PC-3 (cell line): ENCODE data around the gene MATCAP1. TPM values are rescaled to one million over a fixed set of nuclear protein-coding genes. Genes with fewer than 3 reads are reported as not detected.

ENCODE experiments used
- ATAC-seq: fragments of 200-7000 bp; cut with Tn5 transposase; 2 replicates; pipeline ENCODE4 v1.9.1; 2020; ENCODE audit warnings: mild to moderate bottlenecking, moderate library complexity
- BruUV-seq: library from RNA; stranded (reverse); fragments of 400-500 nt; replicated peaks from 2 replicates; lab custom pipeline; 2021; lab: Mats Ljungman, UMichigan
- CTCF ChIA-PET: fragments of 300-600 bp; sonication (Branson Sonifier 250); formaldehyde crosslinking; loops from one replicate; lab custom pipeline; 2022; ENCODE audit warnings: antibody characterized with exemption; lab: Charles Lee
- POLR2A ChIA-PET: fragments of 300-600 bp; sonication (Branson Sonifier 250); formaldehyde crosslinking; loops from one replicate; lab custom pipeline; 2022; ENCODE audit warnings: antibody characterized with exemption; ENCODE audit not compliant: unreplicated experiment; lab: Charles Lee
- DNase-seq: peaks from one replicate; pipeline ENCODE4 v3.0.0-alpha.2; 2015
- H2AFZ ChIP-seq: fragments of 300-600 bp; sonication (generic); 2 replicates; pipeline ENCODE4 v1.6.0; 2016; ENCODE audit warnings: antibody characterized with exemption, low read length
- H3F3A ChIP-seq: fragments of 300-600 bp; sonication (generic); one replicate; pipeline ENCODE4 v1.6.0; 2017; ENCODE audit warnings: antibody characterized with exemption, low read length, control low read depth, mild to moderate bottlenecking; ENCODE audit not compliant: unreplicated experiment
- H3K27ac ChIP-seq: fragments of 300-600 bp; sonication (generic); 2 replicates; pipeline ENCODE4 v1.5.1; 2016; ENCODE audit warnings: mild to moderate bottlenecking, low read length
- H3K27me3 ChIP-seq: fragments of 300-600 bp; sonication (generic); 2 replicates; pipeline ENCODE4 v1.6.1; 2016; ENCODE audit warnings: low read length, mixed read lengths
- H3K36me3 ChIP-seq: fragments of 300-600 bp; sonication (generic); 2 replicates; pipeline ENCODE4 v1.6.1; 2016; ENCODE audit warnings: low read depth, mixed run types, low read length, mixed read lengths
- H3K4me1 ChIP-seq: fragments of 300-600 bp; sonication (generic); 2 replicates; pipeline ENCODE4 v1.5.1; 2016; ENCODE audit warnings: low read length; ENCODE audit not compliant: insufficient read depth
- H3K4me2 ChIP-seq: fragments of 300-600 bp; sonication (generic); 2 replicates; pipeline ENCODE4 v1.6.0; 2016; ENCODE audit warnings: low read length
- H3K4me3 ChIP-seq: fragments of 300-600 bp; sonication (generic); 2 replicates; pipeline ENCODE4 v1.5.1; 2016; ENCODE audit warnings: mild to moderate bottlenecking, low read length, mixed read lengths
- H3K79me2 ChIP-seq: fragments of 300-600 bp; sonication (generic); 2 replicates; pipeline ENCODE4 v1.6.1; 2017; ENCODE audit warnings: low read length, mixed read lengths
- H3K9ac ChIP-seq: fragments of 300-600 bp; sonication (generic); 2 replicates; pipeline ENCODE4 v1.6.0; 2016; ENCODE audit warnings: mild to moderate bottlenecking, low read length
- H3K9me2 ChIP-seq: fragments of 300-600 bp; sonication (generic); replicated peaks from 2 replicates; pipeline ENCODE4 v1.6.1; 2016; ENCODE audit warnings: mixed run types, low read length, mixed read lengths
- H3K9me3 ChIP-seq: fragments of 300-600 bp; sonication (generic); 2 replicates; pipeline ENCODE4 v1.6.1; 2016; ENCODE audit warnings: low read length, mixed read lengths
- H4K20me1 ChIP-seq: fragments of 300-600 bp; sonication (generic); 2 replicates; pipeline ENCODE4 v1.6.1; 2016; ENCODE audit warnings: low read length, mixed read lengths
- EZH2 ChIP-seq: fragments of 300-600 bp; sonication (generic); IDR thresholded peaks from one replicate; pipeline ENCODE4 v1.6.1; 2017; ENCODE audit warnings: antibody characterized with exemption, mild to moderate bottlenecking, low read length; ENCODE audit not compliant: unreplicated experiment
- EZH2phosphoT487 ChIP-seq: fragments of 300-600 bp; sonication (generic); IDR thresholded peaks from 2 replicates; pipeline ENCODE4 v1.6.1; 2018; ENCODE audit warnings: mild to moderate bottlenecking, antibody characterized with exemption, low read length, borderline replicate concordance
- intact Hi-C: fragments of 100-400 bp; cut with micrococcal nuclease; formaldehyde crosslinking; loops from 2 replicates; pipeline ENCODE4 v1.9.0; 2023
- total RNA-seq: library from RNA; depleted of rRNA; stranded (reverse); fragments of >200 nt; gene quantifications from 2 replicates; pipeline ENCODE4 v1.2.3, GENCODE V29; 2014
- TF ChIP-seq, protein P1 (sequence below): fragments of 300-600 bp; sonication (generic); conservative IDR thresholded peaks from 2 replicates; pipeline ENCODE4 v1.5.1; 2017; ENCODE audit warnings: antibody characterized with exemption, low read depth, mild to moderate bottlenecking, low read length

Gene MATCAP1
- total RNA-seq, 1 experiment from 2014 or later = 29.6 TPM

DNA sequence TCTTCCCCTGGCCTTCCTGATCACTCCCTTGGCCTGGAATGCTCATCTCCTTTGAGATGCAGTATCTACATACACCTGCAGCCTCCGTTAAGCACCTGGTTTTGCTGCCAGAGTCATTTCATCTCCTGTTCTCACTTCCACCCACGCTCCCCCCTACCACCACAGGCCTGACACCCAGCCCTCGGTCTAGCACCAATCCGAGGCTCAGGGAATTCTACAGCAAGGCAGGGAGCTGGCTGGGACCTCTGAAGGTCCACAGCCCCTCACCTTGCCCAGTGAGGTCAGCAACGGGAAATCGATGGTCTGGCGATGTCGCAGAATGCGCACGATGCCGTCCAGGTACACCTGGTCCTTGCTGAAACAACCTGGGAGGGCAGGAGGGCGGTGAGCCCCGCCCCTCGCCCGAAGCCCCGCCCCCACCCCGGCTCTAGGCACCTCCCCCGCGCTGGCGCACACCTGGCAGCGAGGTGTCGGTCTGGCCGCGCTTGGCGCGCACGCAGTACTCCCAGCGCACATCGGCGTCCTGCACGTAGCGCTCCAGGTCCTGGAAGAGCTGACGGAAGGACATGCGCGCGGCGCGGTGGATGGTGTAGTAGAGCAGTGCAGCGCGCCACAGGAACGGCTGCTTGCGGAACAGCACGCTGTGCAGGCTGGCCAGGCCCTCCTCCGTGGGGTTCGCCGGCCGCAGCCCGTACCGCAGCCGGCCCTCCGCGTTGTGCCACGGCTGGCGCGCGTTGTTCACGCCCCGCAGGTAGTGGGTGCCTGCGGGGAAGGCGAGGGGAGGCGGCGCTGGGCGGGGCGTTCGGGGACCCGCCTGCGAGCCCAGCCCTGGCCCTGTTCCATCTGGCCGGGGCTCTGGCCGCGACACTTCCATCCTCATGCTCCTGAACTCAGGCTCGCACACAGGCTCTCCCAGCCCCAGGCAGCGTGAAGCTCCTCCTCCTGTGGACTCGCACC is 5.7 kb downstream of the MATCAP1 start:
- H3K4me1 ChIP-seq = peaks cover 50% of the 10 kb centered on the region
- BruUV-seq = no TSS peak
- H3F3A ChIP-seq = no peaks in the 10 kb centered on the region
- H3K27ac ChIP-seq = 0 out of 2 replicates have a peak overlapping the region, but pooled peaks have one; percentile 39
- TF ChIP-seq, protein P1, sequence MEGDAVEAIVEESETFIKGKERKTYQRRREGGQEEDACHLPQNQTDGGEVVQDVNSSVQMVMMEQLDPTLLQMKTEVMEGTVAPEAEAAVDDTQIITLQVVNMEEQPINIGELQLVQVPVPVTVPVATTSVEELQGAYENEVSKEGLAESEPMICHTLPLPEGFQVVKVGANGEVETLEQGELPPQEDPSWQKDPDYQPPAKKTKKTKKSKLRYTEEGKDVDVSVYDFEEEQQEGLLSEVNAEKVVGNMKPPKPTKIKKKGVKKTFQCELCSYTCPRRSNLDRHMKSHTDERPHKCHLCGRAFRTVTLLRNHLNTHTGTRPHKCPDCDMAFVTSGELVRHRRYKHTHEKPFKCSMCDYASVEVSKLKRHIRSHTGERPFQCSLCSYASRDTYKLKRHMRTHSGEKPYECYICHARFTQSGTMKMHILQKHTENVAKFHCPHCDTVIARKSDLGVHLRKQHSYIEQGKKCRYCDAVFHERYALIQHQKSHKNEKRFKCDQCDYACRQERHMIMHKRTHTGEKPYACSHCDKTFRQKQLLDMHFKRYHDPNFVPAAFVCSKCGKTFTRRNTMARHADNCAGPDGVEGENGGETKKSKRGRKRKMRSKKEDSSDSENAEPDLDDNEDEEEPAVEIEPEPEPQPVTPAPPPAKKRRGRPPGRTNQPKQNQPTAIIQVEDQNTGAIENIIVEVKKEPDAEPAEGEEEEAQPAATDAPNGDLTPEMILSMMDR = no peak
- TF ChIP-seq EZH2phosphoT487 = peak; percentile 69; the same call in 1 of the 2 replicates
- no peaks in the 10 kb centered on the region for H3K9me2 ChIP-seq
- POLR2A ChIA-PET = no interaction called here
- no peaks in the 10 kb centered on the region for H3K27me3 ChIP-seq
- ATAC-seq = peak; percentile 42
- DNase-seq = peak; percentile 86
- H3K79me2 ChIP-seq = peaks cover 37% of the 10 kb centered on the region
- peak overlapping the region; percentile 66 for H3K4me3 ChIP-seq
- peak overlapping the region; percentile 87 for H3K4me2 ChIP-seq
- H3K9me3 ChIP-seq = no peaks in the 10 kb centered on the region
- no peaks in the 10 kb centered on the region for H4K20me1 ChIP-seq
- CTCF ChIA-PET = interaction anchor here (0.7 kb wide), 1 partner anchor 224 kb away, joined by 12 read pairs; no protein-coding TSS in a partner anchor
- intact Hi-C loops = no loop called here
- peak overlapping the region; percentile 59; the same call in 1 of the 2 replicates for H2AFZ ChIP-seq
- peak overlapping the region; percentile 27; the same call in 1 of the 2 replicates for H3K9ac ChIP-seq
- H3K36me3 ChIP-seq = no peaks in the 10 kb centered on the region

DNA sequence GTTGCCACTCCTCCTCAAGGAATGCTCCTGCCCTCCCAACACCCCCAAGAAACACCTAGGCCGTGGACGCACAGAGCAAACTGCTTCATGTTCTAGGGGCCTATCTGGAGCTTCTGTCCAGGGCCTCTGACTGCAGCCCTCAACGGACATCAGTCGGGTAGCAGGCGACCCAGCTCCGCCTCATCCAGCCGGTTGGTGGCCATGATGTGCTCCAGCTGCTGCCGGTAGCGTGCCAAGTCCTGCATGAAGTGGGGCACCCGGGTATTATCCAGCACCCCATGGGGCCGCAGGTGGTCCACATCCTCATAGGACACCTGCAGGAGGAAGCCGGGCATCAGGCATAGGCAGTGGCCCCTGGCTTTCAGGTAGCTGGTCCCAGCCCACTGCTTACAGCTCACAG is 7.1 kb downstream of the MATCAP1 start:
- H3K9ac ChIP-seq = no peak overlapping the region
- no peaks in the 10 kb centered on the region for H3K9me3 ChIP-seq
- no peak overlapping the region for H3K27ac ChIP-seq
- BruUV-seq = no TSS peak
- H3K27me3 ChIP-seq = no peaks in the 10 kb centered on the region
- TF ChIP-seq EZH2 = no peak
- TF ChIP-seq, protein P1 = no peak
- no peaks in the 10 kb centered on the region for H3K36me3 ChIP-seq
- H3F3A ChIP-seq = no peaks in the 10 kb centered on the region
- H3K79me2 ChIP-seq = peaks cover 27% of the 10 kb centered on the region
- H3K4me3 ChIP-seq = no peak overlapping the region
- POLR2A ChIA-PET = no interaction called here
- no peak for DNase-seq
- H2AFZ ChIP-seq = no peak overlapping the region
- no peaks in the 10 kb centered on the region for H3K9me2 ChIP-seq
- no peak for ATAC-seq
- no peak overlapping the region for H3K4me2 ChIP-seq
- H4K20me1 ChIP-seq = no peaks in the 10 kb centered on the region
- intact Hi-C loops = no loop called here
- CTCF ChIA-PET = no interaction called here
- H3K4me1 ChIP-seq = peaks cover 40% of the 10 kb centered on the region
